Posterior vena cava (tissue), 2 donors: ENCODE results near the gene RIPOR1. TPM values are rescaled to one million over a fixed set of nuclear protein-coding genes. Genes with fewer than 3 reads are reported as not detected.

Experiments used
- DNase-seq: peaks from one replicate; pipeline ENCODE4 v3.0.0-alpha.2; 2020; ENCODE audit warnings: low spot score
- intact Hi-C, 2 donors: fragments of 100-400 bp; cut with DNase I; formaldehyde crosslinking; loops; one replicate each; pipeline versions ENCODE4 v1.14.1 to v1.14.2; 2022 to 2023
- total RNA-seq, 2 donors: library from RNA; stranded (reverse); fragmentation: NEBNext Ultra II Directional; extraction: Animal tissue kit (Norgen Biotek cat#: 25700); gene quantifications; one replicate each; pipeline ENCODE4 v1.2.1, GENCODE V29; 2021
- donor health status: DM: yes; HTN: yes; CAD: no.
- donor health status: DM: yes; HTN: yes; CAD: no.

Gene RIPOR1
- total RNA-seq, 2 donors from 2014 or later, result 92.5 to 123 TPM

GRCh38 chr16:67571464-67571863 lies 42.8 kb downstream of the RIPOR1 start:
- no peak for DNase-seq
- intact Hi-C loops, result loop anchor here in 1 of 2 donors (10.0 kb wide), 1 partner anchor 73 kb away; the partner anchor contains the start of gene CARMIL2

DNA sequence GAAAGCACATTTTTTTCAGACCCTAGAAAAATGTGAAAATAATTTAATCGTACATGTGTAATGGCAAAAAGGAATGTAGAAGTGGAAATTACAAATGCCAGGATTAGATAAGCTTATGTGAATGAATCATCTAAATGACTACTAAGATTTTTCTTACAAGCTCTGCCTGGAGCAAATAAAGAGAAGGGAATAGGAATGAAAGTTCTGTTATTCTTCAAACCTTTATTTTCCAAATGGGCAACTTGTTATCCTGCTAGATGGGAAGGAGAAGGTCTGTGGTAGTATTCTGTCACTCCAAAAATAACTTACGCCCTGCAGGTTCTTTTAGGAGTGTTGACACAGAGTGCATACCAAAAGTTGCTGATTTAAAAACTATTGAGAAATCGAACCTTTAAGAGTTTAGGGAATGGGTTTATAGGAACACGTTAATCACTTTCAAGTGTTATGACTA lies 43.4 kb downstream of the RIPOR1 start:
- intact Hi-C loops, result loop anchor here in 1 of 2 donors (10.0 kb wide), 1 partner anchor 73 kb away; the partner anchor contains the start of gene CARMIL2
- no peak for DNase-seq

DNA sequence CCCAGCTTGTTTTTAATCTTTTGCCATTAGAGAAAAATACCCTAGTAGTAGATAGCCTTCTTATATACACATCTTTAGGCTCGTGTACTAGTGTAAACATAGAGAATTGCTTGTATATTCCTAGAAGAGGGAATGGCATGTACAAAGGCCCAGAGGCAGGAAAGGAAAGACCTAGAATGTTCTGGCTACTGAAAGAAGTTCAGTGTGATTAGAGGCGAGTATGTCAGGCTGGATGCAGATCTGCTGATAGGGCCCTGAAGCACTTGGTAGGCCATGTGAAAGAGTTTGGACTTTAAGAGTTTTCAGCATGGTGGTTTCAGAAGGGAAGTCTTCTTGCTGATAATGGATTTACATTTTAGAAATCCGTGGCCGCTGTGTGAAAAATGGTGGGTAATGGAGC lies 51.1 kb downstream of the RIPOR1 start:
- intact Hi-C loops, result loop anchor here in 1 of 2 donors (10.0 kb wide), 1 partner anchor 65 kb away; the partner anchor contains the start of gene CARMIL2
- no peak for DNase-seq

GRCh38 chr16:67580202-67580601 lies 51.6 kb downstream of the RIPOR1 start:
- intact Hi-C loops, result no loop called here
- DNase-seq, result no peak

DNA sequence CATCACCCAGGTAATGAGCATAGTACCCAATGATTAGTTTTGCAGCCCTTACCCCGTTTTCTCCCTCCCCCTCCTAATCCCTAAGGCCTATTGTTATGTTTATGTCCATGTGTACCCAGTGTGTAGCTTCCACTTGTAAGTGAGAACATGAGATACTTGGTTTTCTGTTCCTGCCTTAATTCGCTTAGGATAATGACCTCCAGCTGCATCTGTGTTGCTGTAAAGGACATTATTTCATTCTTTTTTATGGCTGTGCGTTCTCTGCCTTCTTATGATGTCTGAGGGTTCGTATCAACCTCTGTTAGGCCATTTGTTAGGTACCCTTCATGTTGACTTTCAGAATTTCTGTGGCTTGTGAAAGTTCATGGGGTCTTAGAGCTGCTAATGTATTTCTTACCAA lies 64.7 kb downstream of the RIPOR1 start:
- intact Hi-C loops, result no loop called here

GRCh38 chr16:67593701-67594100 lies 65.1 kb downstream of the RIPOR1 start:
- intact Hi-C loops, result no loop called here
- no peak for DNase-seq

More for the DNA sequence above, 64.7 kb downstream of the RIPOR1 start:
- no peak for DNase-seq

- intact Hi-C loops, result no loop called here
- no peak for DNase-seq
Observed at GRCh38 chr16:67594256-67594915, 65.8 kb downstream of the RIPOR1 start.

DNA sequence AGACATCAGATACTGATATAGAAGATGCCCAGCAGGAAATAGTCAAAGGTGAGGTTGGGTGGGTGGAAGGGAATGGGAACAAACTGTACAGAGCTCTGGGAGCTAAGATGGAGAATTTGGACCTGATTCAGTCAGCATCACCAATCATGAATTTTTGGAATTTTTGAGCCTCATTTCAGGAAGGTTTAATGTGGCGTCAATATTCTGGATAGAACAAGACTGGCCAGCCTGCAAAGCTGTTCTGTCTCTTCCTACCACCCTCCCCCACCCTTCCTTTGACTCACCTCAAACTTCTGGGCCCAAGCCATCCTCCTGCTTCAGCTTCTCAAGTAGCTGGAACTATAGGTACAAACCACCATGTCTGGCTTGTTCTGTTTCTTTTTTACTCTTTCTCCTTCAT lies 66.3 kb downstream of the RIPOR1 start:
- no peak for DNase-seq
- intact Hi-C loops, result no loop called here

Other genes with a start within 250 kb of the RIPOR1 start
- gene PLEKHG4, start 249.3 kb upstream of the RIPOR1 start, total RNA-seq, result 1 to 10 TPM; 3.2 to 5.4 TPM
- not detected for gene KCTD19, start 202.1 kb upstream of the RIPOR1 start, total RNA-seq
- under 1 TPM in 1 of 2 donors, not detected in 1; 0.56 TPM for gene LRRC36, start 202.0 kb upstream of the RIPOR1 start, total RNA-seq
- 10 to 100 TPM in 1 of 2 donors, 1 to 10 TPM in 1; 8.2 to 39.3 TPM for gene TPPP3, start 135.3 kb upstream of the RIPOR1 start, total RNA-seq
- gene ZDHHC1, start 112.4 kb upstream of the RIPOR1 start, total RNA-seq, result 10 to 100 TPM; 10.7 to 11.3 TPM
- gene HSD11B2, start 97.7 kb upstream of the RIPOR1 start, total RNA-seq, result 1 to 10 TPM in 1 of 2 donors, under 1 TPM in 1; 0.43 to 3.2 TPM
- 10 to 100 TPM; 56.7 to 73.4 TPM for gene ATP6V0D1, start 47.7 kb upstream of the RIPOR1 start, total RNA-seq
- not detected for gene AGRP, start 45.3 kb upstream of the RIPOR1 start, total RNA-seq
- gene CTCF, start 33.7 kb downstream of the RIPOR1 start, total RNA-seq, result 10 to 100 TPM; 27.6 to 27.8 TPM
- 1 to 10 TPM in 1 of 2 donors, under 1 TPM in 1; 0.67 to 1.8 TPM for gene CARMIL2, start 116.3 kb downstream of the RIPOR1 start, total RNA-seq
- gene ACD, start 131.4 kb downstream of the RIPOR1 start, total RNA-seq, result 10 to 100 TPM; 13.3 to 16.0 TPM
- 1 to 10 TPM; 2.9 to 4.6 TPM for gene PARD6A, start 132.1 kb downstream of the RIPOR1 start, total RNA-seq
- 10 to 100 TPM; 12.2 to 12.6 TPM for gene ENKD1, start 137.9 kb downstream of the RIPOR1 start, total RNA-seq
- gene C16orf86, start 138.0 kb downstream of the RIPOR1 start, total RNA-seq, result 1 to 10 TPM; 2.7 to 4.8 TPM
- gene GFOD2, start 190.5 kb downstream of the RIPOR1 start, total RNA-seq, result 10 to 100 TPM; 14.2 to 14.5 TPM